Measurements from ENCODE around the gene METTL24.

GRCh38 chr6:110216140-110216539 is 142.0 kb downstream of the METTL24 start:
- TF ChIP-seq ZFP30 (CRISPR knock-in tag; IDR thresholded peaks at IDR 0.05) (no peak), CSDC2 (CRISPR knock-in tag; IDR thresholded peaks at IDR 0.05) (no peak), PATZ1 (CRISPR knock-in tag; IDR thresholded peaks at IDR 0.05; ENCODE audit: borderline replicate concordance) (no peak), SNAI2 (CRISPR knock-in tag; IDR thresholded peaks at IDR 0.05) (no peak), ZC3H10 (CRISPR knock-in tag; IDR thresholded peaks at IDR 0.05) (no peak), ARNTL (CRISPR knock-in tag; IDR thresholded peaks at IDR 0.05; ENCODE audit: borderline replicate concordance, low read depth) (no peak), RARB (CRISPR knock-in tag; IDR thresholded peaks at IDR 0.05) (no peak), ISL1 (CRISPR knock-in tag; IDR thresholded peaks at IDR 0.05) (no peak), PPARA (CRISPR knock-in tag; IDR thresholded peaks at IDR 0.05; ENCODE audit: borderline replicate concordance) (no peak), CREB5 (CRISPR knock-in tag; IDR thresholded peaks at IDR 0.05; ENCODE audit: low read depth) (no peak)

All from SK-N-SH treated with all-trans-retinoic acid at 6 μM for 48 hours (cell line).